Activated gamma-delta T cell treated with Interleukin-2 at 50 U/mL for 16 hours (primary cell): ENCODE measurements around the gene APOL2.
"Not testable (repeated sequence)": the region's sequence is repeated elsewhere in the genome, so short reads cannot be mapped to it uniquely, and the experiment has no call there.

Source experiments
- DNase-seq: peaks from one replicate; pipeline ENCODE4 v3.0.0-alpha.2; 2020

APOL2 gene

GRCh38 chr22:36220451-36220921 is 18.8 kb downstream of the APOL2 start:
- DNase-seq = no peak

DNA sequence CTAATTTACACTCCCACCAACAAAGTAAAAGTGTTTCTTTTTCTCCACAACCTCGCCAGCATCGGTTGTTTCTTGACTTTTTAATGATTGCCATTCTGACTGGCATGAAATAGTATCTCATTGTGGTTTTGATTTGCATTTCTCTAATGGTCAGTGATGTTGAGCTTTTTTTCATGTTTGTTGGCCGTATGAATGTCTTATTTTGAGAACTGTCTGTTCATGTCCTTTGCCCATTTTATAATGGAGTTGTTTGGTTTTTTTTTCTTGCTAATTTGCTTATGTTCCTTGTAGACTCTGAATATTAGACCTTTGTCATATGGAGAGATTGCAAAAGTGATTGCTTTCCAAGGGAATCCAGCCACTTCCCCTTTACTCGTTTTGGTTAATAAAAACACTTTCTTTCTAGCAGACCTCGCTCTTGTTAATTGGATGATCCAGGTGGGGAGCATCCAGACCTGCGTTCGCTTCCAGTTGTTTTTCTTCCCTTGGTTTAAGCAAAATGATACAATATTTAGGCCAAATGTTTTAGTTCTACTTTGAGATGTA is 20.6 kb downstream of the APOL2 start:
- DNase-seq = no peak

- no peak for DNase-seq
Observed at GRCh38 chr22:36215981-36216380, 23.3 kb downstream of the APOL2 start.

DNA sequence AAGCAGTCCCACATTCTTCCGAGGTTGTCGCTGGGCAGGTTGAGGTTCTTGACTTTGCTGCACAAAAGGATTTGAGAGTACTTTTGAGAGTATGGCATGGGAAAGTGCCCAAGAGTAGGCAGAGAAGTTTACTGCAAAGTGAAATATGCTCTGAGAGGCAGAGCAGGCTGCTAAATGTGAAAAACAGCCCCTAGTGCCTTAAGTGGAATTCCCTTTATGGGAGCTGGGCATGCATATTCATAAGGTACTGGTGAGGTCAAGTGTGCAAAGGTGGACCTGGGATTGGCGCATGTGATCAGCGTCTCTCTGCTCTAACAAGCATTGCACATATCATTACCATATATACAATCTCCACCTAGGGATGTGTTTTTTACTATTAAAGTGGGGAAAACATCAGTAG is 25.7 kb downstream of the APOL2 start:
- no peak for DNase-seq

GRCh38 chr22:36212901-36213300 is 26.4 kb downstream of the APOL2 start:
- DNase-seq = no peak

DNA sequence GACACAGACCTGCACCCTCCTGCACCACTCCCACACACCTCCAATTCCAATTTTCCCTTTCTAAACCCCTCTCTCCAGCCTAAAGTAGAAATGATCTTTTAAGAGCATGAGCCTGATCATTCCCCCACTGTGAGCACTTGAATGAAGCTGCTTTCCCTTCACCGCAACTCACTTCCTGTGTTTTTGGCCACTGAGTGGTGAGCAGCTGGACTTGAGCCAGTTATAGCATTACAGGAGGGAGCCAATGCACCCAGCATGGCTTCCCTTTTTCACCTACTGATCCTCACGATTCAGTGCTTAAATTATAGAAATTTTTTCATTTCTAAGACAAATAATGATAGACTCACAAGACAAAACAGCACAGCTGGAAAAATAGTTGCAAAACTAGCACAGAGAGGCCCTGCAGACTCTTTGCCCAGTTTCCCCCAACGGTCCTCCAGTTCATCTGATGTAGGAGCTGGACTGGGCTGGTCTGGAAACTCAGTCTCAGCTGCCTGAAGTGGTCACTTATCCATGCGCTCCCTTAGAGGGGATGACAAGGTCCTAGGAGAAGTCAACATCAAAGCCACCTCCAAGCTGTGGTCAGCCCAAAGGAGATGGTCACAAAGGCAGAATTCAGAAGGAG is 28.0 kb downstream of the APOL2 start:
- DNase-seq = no peak

DNA sequence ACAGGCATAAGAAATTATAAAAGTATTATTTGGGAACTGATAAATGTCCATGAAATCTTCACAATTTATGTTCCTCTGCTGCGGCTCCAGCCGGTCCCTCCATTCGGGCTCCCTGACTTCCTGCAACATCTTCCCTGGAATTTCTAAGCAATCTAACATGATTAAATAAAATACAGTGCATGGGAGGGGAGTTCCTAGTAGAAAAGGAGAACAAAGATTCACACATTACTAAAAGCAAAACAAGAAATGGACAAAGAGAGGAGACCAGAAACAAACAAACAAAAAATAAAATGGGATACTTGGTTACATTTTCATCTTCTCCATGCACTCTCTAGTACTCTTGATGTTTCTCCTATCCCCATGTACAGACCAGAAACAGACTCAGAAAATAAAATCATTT is 29.1 kb downstream of the APOL2 start:
- no peak for DNase-seq

GRCh38 chr22:36209488-36209908 is 29.8 kb downstream of the APOL2 start:
- not testable (repeated sequence) for DNase-seq

GRCh38 chr22:36208914-36209313 is 30.4 kb downstream of the APOL2 start:
- DNase-seq = no peak

GRCh38 chr22:36208162-36208765 is 31.1 kb downstream of the APOL2 start:
- no peak for DNase-seq

GRCh38 chr22:36206255-36206654 is 33.1 kb downstream of the APOL2 start:
- DNase-seq = no peak

DNA sequence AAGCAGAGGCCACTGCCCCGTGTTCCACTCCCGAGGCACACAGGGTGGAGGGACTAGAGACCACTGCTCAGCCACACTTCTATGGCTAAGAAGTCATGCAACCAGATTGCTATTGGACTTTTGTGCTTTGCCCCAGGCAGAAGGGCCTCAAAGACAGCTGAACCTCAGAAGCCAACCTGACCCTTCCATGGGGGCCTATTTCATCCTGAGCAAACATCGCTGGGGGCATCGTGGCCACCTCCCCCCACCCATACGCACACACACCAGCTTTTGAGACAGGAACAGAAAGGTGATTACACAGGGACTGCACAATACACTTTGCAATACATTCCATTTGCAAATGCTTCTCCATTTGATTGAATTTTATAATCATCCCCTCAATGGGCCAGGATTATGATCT is 33.8 kb downstream of the APOL2 start:
- not testable (repeated sequence) for DNase-seq

DNA sequence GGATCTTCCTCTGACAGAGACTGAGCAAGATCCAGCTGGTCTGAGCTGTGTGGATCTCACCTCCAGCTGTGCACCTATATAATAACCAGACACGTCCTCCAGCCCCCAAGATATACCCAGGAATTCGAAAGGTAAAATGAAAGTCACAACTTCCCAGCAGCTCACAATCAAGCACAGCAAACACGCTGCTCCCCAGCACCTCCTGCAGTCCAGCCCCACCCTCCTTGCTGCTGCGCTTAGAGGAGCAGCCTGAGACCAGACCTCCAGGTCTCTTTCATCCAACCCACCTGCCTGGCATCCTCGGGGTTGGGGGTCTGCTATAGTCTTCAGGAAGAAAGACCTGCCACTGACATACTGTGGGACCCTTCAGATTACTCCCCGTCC is 34.7 kb downstream of the APOL2 start:
- no peak for DNase-seq

- DNase-seq = no peak
Observed at GRCh38 chr22:36204001-36204631, 35.2 kb downstream of the APOL2 start.

- DNase-seq = not testable (repeated sequence)
Observed at GRCh38 chr22:36203441-36203840, 35.9 kb downstream of the APOL2 start.

DNA sequence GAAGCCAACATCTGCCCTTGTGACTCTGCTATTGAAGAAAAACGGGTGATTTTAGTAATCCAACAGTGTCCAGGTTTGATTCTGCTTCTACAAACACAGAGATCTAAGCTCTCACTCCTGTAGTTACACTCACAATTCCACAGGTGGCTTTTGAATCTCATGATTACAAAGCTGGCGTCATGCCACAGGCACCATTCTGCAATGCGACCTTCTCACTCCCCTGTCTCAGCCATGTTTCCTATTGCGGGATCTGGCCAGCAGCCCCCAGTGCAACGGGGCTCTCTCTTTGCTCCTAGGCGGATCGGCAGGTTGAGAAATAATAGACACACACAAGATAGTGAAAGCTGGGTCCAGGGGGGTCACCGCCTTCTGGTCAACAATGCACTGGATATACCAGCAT is 36.4 kb downstream of the APOL2 start:
- DNase-seq = not testable (repeated sequence)

DNA sequence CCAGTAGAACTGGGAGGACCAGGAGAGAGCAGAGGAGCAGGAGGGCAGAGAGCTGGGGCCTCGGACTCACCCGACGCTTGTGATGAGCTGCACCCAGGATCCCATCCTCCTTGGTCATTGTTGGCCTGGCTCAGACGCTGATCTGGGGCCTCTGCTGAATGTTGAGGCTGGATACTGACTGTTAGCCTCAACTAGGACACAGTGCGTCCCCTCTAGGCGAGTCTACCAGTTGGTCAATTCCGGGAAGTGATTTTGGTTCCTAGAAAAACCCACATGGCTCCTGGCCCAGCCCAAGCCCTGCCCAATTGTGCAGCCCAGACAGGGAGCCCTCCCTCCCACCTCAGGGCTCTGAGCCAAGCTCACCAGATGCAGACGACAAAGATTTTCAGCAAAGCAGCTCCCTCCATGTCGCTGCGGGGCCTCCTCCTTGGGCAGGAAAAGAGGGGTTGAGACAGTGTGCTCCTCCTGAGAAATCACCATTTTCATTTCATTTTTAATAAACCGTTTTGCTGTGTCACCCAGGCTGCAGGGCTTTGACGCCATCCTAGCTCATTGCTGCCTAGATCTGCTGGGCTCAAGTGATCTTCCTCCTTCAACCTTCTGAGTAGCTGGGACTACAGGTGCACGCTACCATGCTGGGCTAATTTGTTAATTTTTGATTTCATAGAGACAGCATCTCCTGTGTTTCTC is 37.6 kb downstream of the APOL2 start, which contains the start of gene APOL4:
APOL4 (minus strand) TSS at position 180 of the 690 bp plus-strand sequence; CDS start at position 105, 75 bp downstream.
- DNase-seq = no peak

DNA sequence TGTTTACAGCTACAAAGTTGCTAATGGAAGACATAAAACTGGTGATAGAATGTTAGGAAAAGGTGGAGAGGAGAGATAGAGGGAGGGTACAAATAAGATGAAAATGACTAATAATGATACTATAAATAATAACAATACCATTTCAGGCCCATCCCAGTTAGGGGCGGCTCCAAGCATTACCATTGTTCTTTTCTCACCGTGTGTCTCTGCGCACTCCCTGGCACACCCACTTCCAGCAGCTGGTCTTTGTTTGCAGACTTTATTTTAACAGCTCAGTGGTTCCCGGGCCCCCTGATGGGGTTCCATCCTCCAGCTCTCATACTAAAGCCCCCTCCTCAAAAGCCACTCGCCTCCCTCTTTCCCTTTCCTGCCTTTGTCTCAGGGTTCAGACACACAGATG is 38.3 kb downstream of the APOL2 start:
- DNase-seq = not testable (repeated sequence)

GRCh38 chr22:36199001-36199551 is 40.3 kb downstream of the APOL2 start:
- no peak for DNase-seq

GRCh38 chr22:36198536-36198935 is 40.8 kb downstream of the APOL2 start:
- no peak for DNase-seq

DNA sequence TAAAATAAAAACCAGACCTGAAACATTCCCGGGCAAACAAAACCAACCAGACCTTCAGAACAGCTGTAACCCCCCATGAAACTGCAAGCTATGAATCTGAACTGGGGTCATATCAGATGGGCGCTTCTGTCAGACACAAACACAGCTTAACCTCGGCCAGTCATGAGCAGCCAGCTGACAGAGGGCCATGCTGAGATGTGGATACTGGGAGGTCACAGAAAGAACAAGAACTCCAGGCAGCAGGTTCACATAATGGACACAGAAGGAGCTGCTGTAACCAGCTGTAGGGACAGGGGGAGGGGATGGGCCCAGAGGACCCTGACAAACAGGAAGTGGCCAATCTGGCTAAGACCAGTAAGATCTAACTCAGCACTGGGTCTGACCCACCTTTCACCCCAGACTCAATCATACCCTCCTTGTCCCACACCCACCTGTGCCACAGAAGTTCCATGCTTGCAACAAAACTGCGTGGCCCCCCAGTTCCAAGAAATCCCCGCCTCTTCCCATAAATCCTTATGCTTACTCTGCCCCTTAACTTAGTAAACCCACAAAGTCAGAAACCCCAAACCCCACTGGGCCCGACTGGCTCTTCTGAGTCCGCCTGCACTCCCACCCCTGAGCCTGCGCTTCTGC is 41.7 kb downstream of the APOL2 start:
- DNase-seq = no peak

DNA sequence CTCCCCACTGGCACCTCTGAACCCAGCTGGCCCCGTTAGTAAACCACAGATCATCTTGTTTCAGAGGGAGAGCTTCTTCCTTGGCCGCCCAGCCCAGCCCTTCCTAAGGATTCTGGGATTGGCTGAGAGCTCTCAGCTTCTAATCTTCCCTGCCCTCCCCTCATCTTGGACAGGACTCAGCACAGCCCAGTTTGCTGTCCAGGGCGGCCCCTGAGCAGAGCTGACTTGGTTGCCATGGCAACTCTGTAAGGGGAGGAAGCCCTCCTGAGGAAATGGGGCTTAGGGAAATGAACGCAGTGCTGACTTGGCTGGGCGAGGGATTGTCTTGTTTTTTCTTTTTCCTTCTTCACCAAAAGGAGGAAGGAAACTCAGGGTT is 42.3 kb downstream of the APOL2 start:
- DNase-seq = no peak
